ENCODE measurements around the gene NR3C2.

The NR3C2 gene

GRCh38 chr4:148255344-148255720, 186.9 kb downstream of the NR3C2 start:
- no peak for DNase-seq

GRCh38 chr4:148254621-148255343, 187.4 kb downstream of the NR3C2 start:
- DNase-seq = no peak

DNA sequence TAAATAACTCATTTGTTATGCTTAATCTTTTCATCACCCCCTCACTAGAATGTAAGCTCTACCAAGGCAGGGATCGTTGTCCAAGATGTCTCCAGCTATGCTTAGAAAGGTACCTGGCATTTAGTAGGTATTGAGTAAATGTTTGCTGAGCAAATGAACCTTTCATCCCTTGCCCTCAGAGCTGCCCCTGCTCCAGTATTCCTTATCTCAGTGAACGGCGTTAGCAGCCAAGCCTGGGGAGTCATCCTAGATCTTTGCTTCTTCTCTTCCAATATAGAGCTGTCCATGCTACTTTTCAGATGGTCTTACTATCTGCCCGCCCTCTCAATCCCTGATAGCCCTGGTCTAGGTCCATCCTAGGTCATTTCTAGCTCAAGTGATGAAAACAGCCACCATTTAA, 188.4 kb downstream of the NR3C2 start:
- no peak for DNase-seq

GRCh38 chr4:148248824-148249223, 193.4 kb downstream of the NR3C2 start:
- DNase-seq = no peak

DNA sequence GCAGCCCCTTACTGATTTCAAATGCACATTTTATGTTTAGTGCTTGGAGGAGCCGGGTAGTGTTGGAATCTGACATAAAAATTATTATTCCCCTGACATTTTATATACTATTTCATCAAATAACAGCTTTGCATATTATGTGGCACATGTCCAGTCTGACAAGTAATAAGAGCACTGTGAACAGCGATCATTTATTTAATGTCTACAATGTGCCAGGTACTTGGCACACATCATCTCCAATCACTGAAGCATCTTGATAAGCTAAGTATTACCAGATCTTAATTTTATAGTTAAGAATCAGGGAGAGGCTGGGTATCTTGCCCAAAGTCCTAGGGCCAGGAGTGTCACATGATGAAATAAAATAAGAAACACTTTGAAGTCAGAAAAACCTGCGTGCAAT, 197.2 kb downstream of the NR3C2 start:
- DNase-seq = no peak

GRCh38 chr4:148243837-148244236, 198.4 kb downstream of the NR3C2 start:
- no peak for DNase-seq

DNA sequence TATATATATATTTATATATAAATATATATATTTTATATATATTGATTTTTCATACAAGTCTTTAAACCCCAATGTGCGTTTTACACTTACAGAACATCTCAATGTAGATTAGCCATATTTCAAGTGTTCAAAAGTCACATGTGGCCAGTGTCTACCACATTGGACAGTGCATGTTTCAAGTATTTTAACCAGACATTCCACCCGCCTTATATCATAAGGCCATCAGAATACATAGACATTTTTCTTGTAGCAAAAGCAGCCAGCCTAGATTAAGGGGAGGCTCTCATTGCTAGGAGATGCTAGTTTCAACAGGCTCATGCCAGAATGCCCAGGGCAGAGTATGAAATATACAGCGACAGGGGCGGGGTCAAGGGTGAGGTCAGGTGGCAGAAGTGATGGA, 202.0 kb downstream of the NR3C2 start:
- DNase-seq = no peak

GRCh38 chr4:148239494-148239985, 202.7 kb downstream of the NR3C2 start:
- no peak for DNase-seq

DNA sequence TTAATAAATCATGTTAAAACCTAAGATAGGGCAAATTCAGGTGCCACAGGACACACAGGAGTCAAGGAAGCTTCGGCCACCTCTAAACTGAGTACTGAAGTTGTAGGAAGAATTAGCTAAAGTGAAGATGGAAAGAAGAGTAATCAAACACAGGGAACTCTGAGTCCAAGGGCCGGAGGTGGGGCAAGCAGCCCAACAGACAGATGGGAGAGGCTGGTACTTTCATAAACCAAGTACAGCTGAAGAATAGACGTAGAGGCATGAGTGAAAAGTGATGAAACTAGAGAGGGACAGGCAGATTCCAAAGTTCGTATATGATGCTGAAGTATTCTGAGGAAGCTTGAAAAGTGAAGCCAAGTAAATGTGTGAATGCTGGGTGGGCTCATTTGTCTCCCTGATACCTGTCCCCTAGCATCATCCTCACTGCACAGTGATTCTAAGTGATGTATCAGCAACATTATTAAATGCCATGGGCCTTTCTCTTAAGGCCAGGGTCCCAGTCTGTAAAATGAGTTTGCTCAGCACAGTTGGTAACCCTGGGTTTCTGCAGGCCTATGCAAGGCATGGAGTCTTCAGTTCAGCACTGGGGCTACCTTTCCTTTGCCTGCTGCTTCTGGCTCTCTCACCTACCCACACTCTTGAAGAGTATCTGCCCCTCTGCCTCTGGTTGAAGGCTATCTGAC, 203.3 kb downstream of the NR3C2 start:
- DNase-seq = no peak

DNA sequence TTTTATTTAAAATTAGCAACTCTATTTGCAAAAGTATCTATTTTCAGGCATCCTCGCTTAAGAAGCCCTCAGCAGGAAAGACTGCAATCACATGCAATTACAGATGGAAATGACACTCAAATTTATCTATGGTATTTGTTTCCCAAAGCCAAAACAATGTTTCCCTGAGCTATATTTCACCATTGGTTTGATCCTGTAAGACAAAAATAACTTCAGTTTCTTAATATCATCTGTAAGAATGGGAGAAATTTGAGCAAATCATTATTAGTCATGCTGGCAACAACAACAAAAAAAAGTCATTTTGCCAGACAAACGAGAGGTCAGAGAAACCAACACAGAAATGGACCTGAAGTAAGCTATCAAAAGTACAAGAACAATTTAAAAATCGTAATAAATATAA, 204.1 kb downstream of the NR3C2 start:
- no peak for DNase-seq

DNA sequence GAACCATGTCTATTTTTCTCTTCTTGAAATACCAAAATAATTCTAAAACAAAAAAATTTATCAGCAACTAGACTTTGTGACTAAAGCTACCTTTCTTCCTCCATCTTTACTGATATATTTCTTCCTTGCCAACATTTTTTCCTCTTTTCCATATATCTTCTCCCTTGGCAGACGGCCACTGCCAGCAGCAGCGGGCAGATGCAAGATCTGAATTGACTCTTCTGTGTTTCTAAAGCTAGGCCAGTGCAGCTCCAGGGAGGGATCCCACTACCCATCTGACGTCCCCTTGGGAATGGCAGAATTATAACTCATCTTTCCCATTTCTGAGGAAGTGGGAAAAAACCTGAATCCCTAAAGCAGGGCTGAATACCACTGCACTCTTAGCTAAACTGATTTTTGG, 206.4 kb downstream of the NR3C2 start:
- DNase-seq = no peak

- DNase-seq = no peak
These were observed 212.4 kb downstream of the NR3C2 start for GRCh38 chr4:148229798-148230197.

DNA sequence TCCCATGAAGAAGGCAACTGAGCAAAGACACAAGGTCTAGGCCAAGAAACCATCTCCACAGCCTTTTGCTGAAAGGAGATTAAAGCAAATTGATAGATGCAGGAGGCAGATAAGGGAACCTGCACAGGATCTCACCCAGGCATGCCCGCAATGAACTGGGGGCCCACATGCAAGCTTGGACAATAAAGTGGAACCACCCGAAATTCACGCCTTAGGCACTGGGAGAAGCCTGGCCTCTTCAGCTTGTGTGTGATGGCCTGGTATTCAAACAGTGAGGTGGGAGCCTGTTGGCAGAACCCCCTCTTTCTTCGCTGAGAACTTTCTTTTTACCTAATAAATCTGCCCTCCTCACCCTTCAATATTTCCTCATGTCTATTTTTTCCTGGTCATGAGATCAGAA, 213.2 kb downstream of the NR3C2 start:
- DNase-seq = no peak

DNA sequence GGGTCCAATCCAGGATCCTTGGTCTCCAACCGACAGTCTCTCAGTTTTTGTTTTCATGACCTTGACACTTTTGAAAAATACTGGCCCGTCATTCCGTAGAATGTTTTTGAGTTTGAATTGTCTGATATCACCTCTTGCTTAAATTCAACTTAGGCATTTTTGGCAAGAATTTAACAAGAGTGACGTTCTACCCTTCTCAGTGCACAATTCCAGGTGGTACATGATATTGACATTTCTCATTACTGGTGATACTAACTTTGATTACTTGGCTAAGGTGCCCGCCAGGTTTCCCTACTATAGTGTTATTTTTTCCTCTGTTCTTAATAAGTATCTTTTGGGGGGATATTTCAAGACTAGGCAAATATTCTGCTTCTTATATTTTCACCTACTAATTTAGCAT, 215.1 kb downstream of the NR3C2 start:
- DNase-seq = no peak

GRCh38 chr4:148226341-148226740, 215.9 kb downstream of the NR3C2 start:
- DNase-seq = no peak

DNA sequence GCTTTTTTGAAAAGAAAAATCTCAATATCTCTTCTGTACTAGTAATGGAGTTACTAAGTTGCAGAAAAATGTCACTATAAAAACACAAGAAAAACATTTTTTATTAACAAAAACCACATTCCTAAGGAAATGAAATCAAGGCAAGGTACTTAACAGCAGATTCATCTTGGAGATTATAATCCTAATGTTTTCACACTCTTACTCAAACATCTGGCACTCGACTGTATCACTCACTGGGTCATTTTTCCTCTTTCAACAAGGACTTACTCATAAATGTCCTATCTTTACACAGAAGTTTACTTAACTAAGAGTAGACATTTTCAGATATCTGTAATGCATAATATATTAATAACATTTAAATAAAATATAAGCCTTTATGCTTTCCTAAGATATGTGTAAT, 216.6 kb downstream of the NR3C2 start:
- no peak for DNase-seq

DNA sequence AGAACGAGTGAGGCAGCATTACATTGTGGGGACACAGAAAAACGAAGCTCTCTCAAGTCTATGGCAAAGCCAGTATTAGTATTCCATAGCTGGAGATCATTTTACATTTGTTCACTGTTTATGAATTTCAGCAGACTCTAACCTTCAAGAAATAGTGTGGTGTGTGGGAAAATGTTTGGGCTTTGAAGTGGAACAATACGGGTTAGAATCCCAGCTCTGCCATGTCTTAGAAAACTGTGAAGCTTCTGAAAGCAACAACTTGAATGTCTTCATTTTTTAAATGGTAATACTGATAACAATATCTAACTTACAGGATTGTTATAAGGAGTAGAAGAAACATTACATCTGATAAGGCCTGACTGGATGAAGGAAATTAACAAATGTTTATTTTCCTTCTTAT, 217.7 kb downstream of the NR3C2 start:
- DNase-seq = no peak

GRCh38 chr4:148222991-148223660, 219.1 kb downstream of the NR3C2 start:
- no peak for DNase-seq

DNA sequence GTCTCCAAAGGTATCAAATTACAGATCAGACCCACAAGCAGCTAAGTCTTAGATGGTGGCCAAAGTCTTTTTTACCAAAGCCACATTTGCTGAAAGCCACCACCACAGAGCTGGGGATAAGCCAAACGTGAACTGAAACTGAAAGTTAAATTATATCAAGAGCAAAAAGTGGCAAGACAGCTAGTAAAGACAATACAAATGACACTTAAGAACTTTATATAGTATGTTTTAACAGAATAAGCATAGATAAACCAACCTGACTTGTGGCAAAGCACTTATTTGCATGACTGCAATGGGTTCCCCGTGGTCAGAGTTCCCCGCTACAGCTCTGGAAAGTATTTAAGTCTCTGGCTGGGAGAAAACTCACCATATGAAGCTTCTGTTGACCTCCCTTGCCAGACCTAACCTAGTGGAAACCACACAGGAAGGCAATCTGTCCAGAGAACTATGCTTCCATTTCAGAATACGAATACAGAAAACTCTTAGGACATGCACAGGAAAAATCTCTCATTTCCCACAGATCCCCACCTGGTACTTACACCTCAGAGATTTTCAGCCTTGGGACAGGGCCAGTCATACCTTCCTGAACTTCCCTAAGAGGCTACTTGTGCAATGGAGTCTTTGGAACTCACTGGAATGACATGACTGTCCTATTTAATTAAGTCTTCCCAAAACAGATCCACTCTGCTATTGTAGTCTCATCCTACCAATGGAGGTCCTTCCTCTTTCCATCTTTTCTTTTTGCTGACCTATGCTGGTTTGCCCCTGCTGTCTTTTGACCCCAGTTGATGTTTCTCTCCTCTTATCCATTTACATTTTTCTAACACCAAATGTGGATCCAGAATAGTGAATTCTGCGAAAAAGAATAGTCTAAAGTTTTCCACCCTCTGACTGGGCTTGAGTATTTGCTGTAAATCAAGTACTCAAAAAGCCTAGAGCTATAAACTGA, 225.1 kb downstream of the NR3C2 start:
- DNase-seq = peak; percentile 47

- no peak for DNase-seq
These were observed 225.9 kb downstream of the NR3C2 start for GRCh38 chr4:148216321-148216720.

DNA sequence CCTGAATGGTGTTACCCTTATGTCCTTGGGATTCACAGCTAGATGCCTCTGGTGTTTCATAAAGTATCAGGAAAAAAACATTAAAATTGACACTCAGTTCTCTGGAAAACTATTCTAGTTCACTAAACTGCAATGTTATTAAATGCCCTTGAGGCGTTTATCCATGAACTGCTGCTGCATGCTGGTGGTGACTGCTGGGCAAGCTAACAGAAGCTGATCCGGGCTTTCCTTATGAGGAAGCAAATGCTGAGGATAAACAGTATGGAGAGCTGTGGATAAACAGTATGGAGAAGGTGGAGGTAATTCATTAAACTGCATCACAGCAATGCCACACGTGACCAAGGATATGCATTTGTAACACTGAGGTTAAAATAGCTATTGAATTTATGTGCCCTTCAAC, 227.0 kb downstream of the NR3C2 start:
- no peak for DNase-seq

- no peak for DNase-seq
These were observed 227.6 kb downstream of the NR3C2 start for GRCh38 chr4:148214529-148215166.
